HL-60 (cell line): ENCODE measurements around the gene ACOT13.
"Not testable (repeated sequence)": the region's sequence is repeated elsewhere in the genome, so short reads cannot be mapped to it uniquely, and the experiment has no call there.

ENCODE experiments used
- CTCF ChIP-seq: IDR thresholded peaks from one replicate; pipeline ENCODE4 v1.5.1; 2011; ENCODE audit warnings: low read length, control low read depth, inconsistent platforms; ENCODE audit not compliant: insufficient read depth
- POLR2AphosphoS5 ChIP-seq: IDR thresholded peaks from 2 replicates; pipeline ENCODE4 v1.6.1; 2012; ENCODE audit warnings: low read depth
- REST ChIP-seq: IDR thresholded peaks from 2 replicates; pipeline ENCODE4 v1.6.1; 2012; ENCODE audit warnings: low read depth; ENCODE audit not compliant: insufficient replicate concordance
- SPI1 ChIP-seq: IDR thresholded peaks from 2 replicates; pipeline ENCODE4 v1.6.1; 2012; ENCODE audit warnings: low read depth, mild to moderate bottlenecking, borderline replicate concordance

DNA sequence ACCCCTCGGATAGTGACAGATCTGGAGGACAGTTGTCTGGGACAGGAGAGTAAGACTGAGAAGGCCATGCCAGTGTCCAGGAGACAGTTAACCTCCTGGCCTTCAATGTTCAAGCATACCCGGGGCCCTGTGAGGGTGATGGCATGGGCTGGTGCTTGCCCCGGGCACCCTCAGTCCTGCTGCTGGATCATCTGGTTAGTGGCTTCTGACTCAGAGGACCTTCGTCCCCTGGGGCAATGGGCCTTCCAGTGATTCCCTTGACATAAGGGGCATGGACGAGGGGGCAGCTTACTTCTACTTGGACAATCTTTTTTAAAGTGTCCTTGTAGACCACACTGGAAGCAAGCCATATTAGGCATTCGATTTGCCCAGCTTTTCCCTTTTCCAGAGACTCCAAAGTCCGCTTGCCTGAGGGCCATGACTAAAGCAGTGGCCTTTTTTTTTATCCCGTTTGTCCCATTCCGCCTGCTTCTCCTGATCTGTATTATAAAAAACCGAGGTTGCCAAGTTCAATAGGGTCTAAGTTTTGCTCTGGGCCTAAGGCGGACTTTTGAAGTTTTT lies 12.0 kb downstream of the ACOT13 start:
- not testable (repeated sequence) for TF ChIP-seq CTCF, POLR2AphosphoS5, SPI1, REST
